H1 (cell line): Measurements from ENCODE around the gene FARS2. TPM values are rescaled to one million over a fixed set of nuclear protein-coding genes. Genes with fewer than 3 reads are reported as not detected.
A peak's percentile ranks its signal among the peaks of the same experiment; 100 is the strongest.

Experiments used
- CBX8 ChIP-seq: fragments of 300-800, 300-1000 bp; sonication (generic); IDR thresholded peaks from 2 replicates; pipeline ENCODE4 v1.7.1; 2016; ENCODE audit warnings: low read depth, low read length, borderline replicate concordance
- CHD2 ChIP-seq: IDR thresholded peaks from 2 replicates; pipeline ENCODE4 v1.6.1; 2012; ENCODE audit warnings: low read length, improper control_type of control experiment
- EGR1 ChIP-seq: IDR thresholded peaks from 2 replicates; pipeline ENCODE4 v1.6.1; 2011; ENCODE audit warnings: low read depth, low read length, borderline replicate concordance
- EP300 ChIP-seq, 2 experiments: IDR thresholded peaks; 1 replicate in 1 of 2; 2 replicates in 1 of 2; pipeline ENCODE4 v1.6.1; 2011 to 2012; ENCODE audit warnings: low read depth in 2 of 2, low read length in 2 of 2, mild to moderate bottlenecking in 2 of 2, borderline replicate concordance in 1 of 2, inconsistent platforms in 1 of 2, moderate library complexity in 1 of 2
- GABPA ChIP-seq: IDR thresholded peaks from 2 replicates; pipeline ENCODE4 v1.6.1; 2011; ENCODE audit warnings: mild to moderate bottlenecking, low read length, moderate library complexity, borderline replicate concordance; ENCODE audit not compliant: insufficient read depth
- HDAC2 ChIP-seq, 2 experiments: fragments of 300-600 bp in 1 of 2; sonication (generic) in 1 of 2; IDR thresholded peaks; 2 replicates each; pipeline ENCODE4 v1.6.1; 2011 to 2012; ENCODE audit warnings: low read depth in 2 of 2, low read length in 2 of 2, mild to moderate bottlenecking in 2 of 2, moderate library complexity in 2 of 2, borderline replicate concordance in 1 of 2, inconsistent platforms in 1 of 2
- HDAC6 ChIP-seq: IDR thresholded peaks from one replicate; pipeline ENCODE4 v1.7.1; 2012; ENCODE audit warnings: low read depth, mild to moderate bottlenecking, inconsistent platforms, low read length, moderate library complexity
- KDM5A ChIP-seq: fragments of 200-600 bp; IDR thresholded peaks from 2 replicates; pipeline ENCODE4 v1.7.1; 2012; ENCODE audit warnings: mild to moderate bottlenecking, low read length, inconsistent platforms, mixed read lengths
- MAFK ChIP-seq: IDR thresholded peaks from 2 replicates; pipeline ENCODE4 v1.6.1; 2012; ENCODE audit warnings: low read depth, mild to moderate bottlenecking, improper control_type of control experiment, low read length
- NRF1 ChIP-seq: IDR thresholded peaks from 2 replicates; pipeline ENCODE4 v1.6.1; 2011; ENCODE audit warnings: mild to moderate bottlenecking, low read depth, low read length, improper control_type of control experiment
- PHF8 ChIP-seq: fragments of 200-600 bp; sonication (generic); conservative IDR thresholded peaks from 2 replicates; pipeline ENCODE4 v1.7.1; 2012; ENCODE audit warnings: low read depth, mild to moderate bottlenecking, inconsistent platforms, low read length, moderate library complexity
- POLR2A ChIP-seq, 2 experiments: IDR thresholded peaks; 1 replicate in 1 of 2; 2 replicates in 1 of 2; pipeline ENCODE4 v1.6.1; 2011; ENCODE audit warnings: low read depth in 2 of 2, low read length in 2 of 2, mild to moderate bottlenecking in 2 of 2; ENCODE audit errors: control extremely low read depth in 1 of 2
- SAP30 ChIP-seq: fragments of 300-600 bp; sonication (generic); IDR thresholded peaks from 2 replicates; pipeline ENCODE4 v1.7.1; 2012; ENCODE audit warnings: low read length, moderate library complexity, mild to moderate bottlenecking, inconsistent platforms; ENCODE audit not compliant: insufficient read depth, insufficient replicate concordance
- SIX5 ChIP-seq: IDR thresholded peaks from 2 replicates; pipeline ENCODE4 v1.6.1; 2011; ENCODE audit warnings: mild to moderate bottlenecking, low read depth, low read length
- TBP ChIP-seq: IDR thresholded peaks from 2 replicates; pipeline ENCODE4 v1.6.1; 2011; ENCODE audit warnings: low read depth, low read length, improper control_type of control experiment
- TCF12 ChIP-seq: IDR thresholded peaks from 2 replicates; pipeline ENCODE4 v1.6.1; 2011; ENCODE audit warnings: low read depth, mild to moderate bottlenecking, low read length
- YY1 ChIP-seq: IDR thresholded peaks from 2 replicates; pipeline ENCODE4 v1.6.1; 2011; ENCODE audit warnings: low read depth, mild to moderate bottlenecking, low read length
- ZNF274 ChIP-seq: IDR thresholded peaks from 2 replicates; pipeline ENCODE4 v1.7.0; 2012; ENCODE audit warnings: low read length, borderline replicate concordance; ENCODE audit errors: extremely low read depth
- polyA plus RNA-seq, 7 experiments: library from polyadenylated mRNA; depleted of rRNA in 3 of 7; stranded (reverse) in 5 of 7; unstranded in 2 of 7; fragments of >200 nt in 5 of 7; fragments of 200-250 nt in 2 of 7; gene quantifications; 1 replicate in 5 of 7; 2 replicates in 1 of 7; 4 replicates in 1 of 7; pipeline versions ENCODE4 v1.2.1 to v1.2.3, GENCODE V29; 2011 to 2013; ENCODE audit warnings: missing spikeins in 2 of 7, mixed read lengths in 2 of 7
- total RNA-seq: library from RNA; stranded (reverse); fragmentation: NEBNext Ultra II Directional; extraction: Animal tissue kit (Norgen Biotek cat#: 25700); gene quantifications from 2 replicates; pipeline ENCODE4 v1.2.1, GENCODE V29; 2021

Gene FARS2
- total and polyA plus RNA-seq, 2 of the 8 experiments (the other 6 are each of a cell fraction or from before 2014, with no cell fraction given): 11.7 to 14.4 TPM

GRCh38 chr6:5261545-5262109 lies 314 bp downstream of the FARS2 start (continued):
- TF ChIP-seq EP300 (IDR thresholded peaks at IDR 0.05; ENCODE audit: borderline replicate concordance in 1 of 2, low read depth in 2 of 2, low read length in 2 of 2) (no peak), SIX5 (no peak), CBX8 (no peak), HDAC6 (no peak), GABPA (no peak), NRF1 (no peak), EGR1 (no peak), SAP30 (no peak), TCF12 (no peak), TBP (no peak), ZNF274 (no peak), HDAC2 (IDR thresholded peaks at IDR 0.05; ENCODE audit: borderline replicate concordance in 1 of 2, low read depth in 2 of 2, low read length in 2 of 2) (peak in 1 of 2 experiments; percentile 72; a peak in 1 of 4 replicates), PHF8 (no peak; the same call in 1 of the 2 replicates), CHD2 (no peak), KDM5A (peak; percentile 92), YY1 (peak; percentile 97; the same call in 1 of the 2 replicates), MAFK (no peak), POLR2A (IDR thresholded peaks at IDR 0.05; ENCODE audit: control extremely low read depth in 1 of 2, low read depth in 2 of 2, low read length in 2 of 2) (peak; percentile 1 to 35; a peak in 1 of 3 replicates)
